Measurements from ENCODE around the gene SH2D4B.

GRCh38 chr10:80497187-80498077 lies 40.3 kb upstream of the SH2D4B start:
- no peak for TF ChIP-seq REST (IDR thresholded peaks at IDR 0.05; ENCODE audit: borderline replicate concordance)
- no peak for TF ChIP-seq RAD21 (conservative IDR thresholded peaks at IDR 0.05)
- TF ChIP-seq CTCF (IDR thresholded peaks at IDR 0.05; ENCODE audit: poor library complexity, severe bottlenecking), result no peak
